ENCODE measurements around the gene CHTF18. TPM values are rescaled to one million over a fixed set of nuclear protein-coding genes. Genes with fewer than 3 reads are reported as not detected.

The CHTF18 gene
- total and polyA plus RNA-seq, 9 of the 15 experiments (the other 6 are each of a cell fraction or from before 2014, with no cell fraction given) = 2.5 to 123 (median 17.0) TPM

DNA sequence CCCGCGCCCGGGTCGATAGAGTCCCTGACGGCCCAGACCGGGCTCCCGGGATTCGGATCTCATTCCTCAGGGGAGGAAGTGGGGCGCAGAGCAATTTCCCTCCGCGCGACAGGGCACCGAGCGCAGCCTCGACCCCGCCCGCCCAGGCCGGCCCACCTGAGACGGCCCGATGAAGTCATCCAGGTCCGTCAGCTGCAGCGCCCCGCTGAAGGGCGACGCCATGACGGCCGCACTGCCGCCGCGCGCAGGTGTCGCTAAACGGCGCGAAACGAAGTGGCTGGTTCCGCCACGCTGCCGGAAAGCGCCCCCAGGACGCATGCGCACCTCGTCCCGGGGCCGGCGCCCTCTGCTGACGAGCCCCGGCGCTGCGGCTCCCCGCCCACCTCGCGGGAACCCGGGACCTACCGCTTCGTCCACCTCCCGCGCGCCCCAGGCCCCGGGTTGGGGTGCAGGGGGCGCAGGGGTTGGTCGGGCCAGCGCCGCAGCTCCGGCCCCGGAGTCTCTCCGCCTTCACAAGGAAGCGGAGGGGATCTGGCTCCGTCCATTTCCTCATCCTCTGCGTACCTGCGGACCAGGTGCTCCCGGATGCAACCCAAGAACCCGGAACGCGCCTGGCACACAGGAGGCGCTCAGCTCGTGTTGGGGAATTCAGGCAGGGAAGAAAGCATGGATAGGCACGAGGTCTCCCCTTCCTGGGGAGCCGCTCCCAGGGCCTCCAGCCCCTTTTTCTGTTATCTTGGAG is 47.5 kb upstream of the CHTF18 start, which contains the start of gene CIAO3 (continued):
- TF ChIP-seq STAT5B (CRISPR knock-in tag; IDR thresholded peaks at IDR 0.05) (no peak), SMARCA5 (IDR thresholded peaks at IDR 0.05) (no peak), FOXJ3 (CRISPR knock-in tag; IDR thresholded peaks at IDR 0.05) (no peak), IFI16 (CRISPR knock-in tag; IDR thresholded peaks at IDR 0.05) (no peak), SMARCA4 (IDR thresholded peaks at IDR 0.05) (no peak), ZNF76 (CRISPR knock-in tag; IDR thresholded peaks at IDR 0.05; ENCODE audit: borderline replicate concordance) (no peak), MXI1 (IDR thresholded peaks at IDR 0.05; ENCODE audit: low read depth, low read length) (no peak), HMGN3 (IDR thresholded peaks at IDR 0.05; ENCODE audit: borderline replicate concordance, extremely low read depth, insufficient read length, low read depth, low read length) (peak; percentile 91), POLR3A (IDR thresholded peaks at IDR 0.05; ENCODE audit: borderline replicate concordance, extremely low read depth, insufficient read depth, insufficient read length) (no peak), CBX1 (IDR thresholded peaks at IDR 0.05; ENCODE audit: low read depth) (peak; percentile 34; the same call in 1 of the 2 replicates), NELFE (IDR thresholded peaks at IDR 0.05; ENCODE audit: insufficient read depth, insufficient read length) (no peak), BRD4 (IDR thresholded peaks at IDR 0.05) (0 out of 2 replicates have a peak, but pooled peaks have one; percentile 38), GATAD2B (IDR thresholded peaks at IDR 0.05; ENCODE audit: borderline replicate concordance) (peak; percentile 94), RBM34 (IDR thresholded peaks at IDR 0.05; ENCODE audit: borderline replicate concordance, insufficient read depth, low read length) (no peak), NCOA2 (IDR thresholded peaks at IDR 0.05; ENCODE audit: partially characterized antibody in 2 of 2) (no peak)
- TF ChIP-seq, protein P1, sequence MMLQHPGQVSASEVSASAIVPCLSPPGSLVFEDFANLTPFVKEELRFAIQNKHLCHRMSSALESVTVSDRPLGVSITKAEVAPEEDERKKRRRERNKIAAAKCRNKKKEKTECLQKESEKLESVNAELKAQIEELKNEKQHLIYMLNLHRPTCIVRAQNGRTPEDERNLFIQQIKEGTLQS (IDR thresholded peaks at IDR 0.05) = peak; percentile 91
- TF ChIP-seq, protein P1 (CRISPR knock-in tag; conservative IDR thresholded peaks at IDR 0.05) = peak; percentile 81; the same call in 1 of the 2 replicates
- TF ChIP-seq, protein P2, sequence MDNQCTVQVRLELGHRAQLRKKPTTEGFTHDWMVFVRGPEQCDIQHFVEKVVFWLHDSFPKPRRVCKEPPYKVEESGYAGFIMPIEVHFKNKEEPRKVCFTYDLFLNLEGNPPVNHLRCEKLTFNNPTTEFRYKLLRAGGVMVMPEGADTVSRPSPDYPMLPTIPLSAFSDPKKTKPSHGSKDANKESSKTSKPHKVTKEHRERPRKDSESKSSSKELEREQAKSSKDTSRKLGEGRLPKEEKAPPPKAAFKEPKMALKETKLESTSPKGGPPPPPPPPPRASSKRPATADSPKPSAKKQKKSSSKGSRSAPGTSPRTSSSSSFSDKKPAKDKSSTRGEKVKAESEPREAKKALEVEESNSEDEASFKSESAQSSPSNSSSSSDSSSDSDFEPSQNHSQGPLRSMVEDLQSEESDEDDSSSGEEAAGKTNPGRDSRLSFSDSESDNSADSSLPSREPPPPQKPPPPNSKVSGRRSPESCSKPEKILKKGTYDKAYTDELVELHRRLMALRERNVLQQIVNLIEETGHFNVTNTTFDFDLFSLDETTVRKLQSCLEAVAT (IDR thresholded peaks at IDR 0.05) = no peak
- TF ChIP-seq, protein P3, sequence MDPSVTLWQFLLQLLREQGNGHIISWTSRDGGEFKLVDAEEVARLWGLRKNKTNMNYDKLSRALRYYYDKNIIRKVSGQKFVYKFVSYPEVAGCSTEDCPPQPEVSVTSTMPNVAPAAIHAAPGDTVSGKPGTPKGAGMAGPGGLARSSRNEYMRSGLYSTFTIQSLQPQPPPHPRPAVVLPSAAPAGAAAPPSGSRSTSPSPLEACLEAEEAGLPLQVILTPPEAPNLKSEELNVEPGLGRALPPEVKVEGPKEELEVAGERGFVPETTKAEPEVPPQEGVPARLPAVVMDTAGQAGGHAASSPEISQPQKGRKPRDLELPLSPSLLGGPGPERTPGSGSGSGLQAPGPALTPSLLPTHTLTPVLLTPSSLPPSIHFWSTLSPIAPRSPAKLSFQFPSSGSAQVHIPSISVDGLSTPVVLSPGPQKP (CRISPR knock-in tag; IDR thresholded peaks at IDR 0.05) = no peak
- TF ChIP-seq, protein P4, sequence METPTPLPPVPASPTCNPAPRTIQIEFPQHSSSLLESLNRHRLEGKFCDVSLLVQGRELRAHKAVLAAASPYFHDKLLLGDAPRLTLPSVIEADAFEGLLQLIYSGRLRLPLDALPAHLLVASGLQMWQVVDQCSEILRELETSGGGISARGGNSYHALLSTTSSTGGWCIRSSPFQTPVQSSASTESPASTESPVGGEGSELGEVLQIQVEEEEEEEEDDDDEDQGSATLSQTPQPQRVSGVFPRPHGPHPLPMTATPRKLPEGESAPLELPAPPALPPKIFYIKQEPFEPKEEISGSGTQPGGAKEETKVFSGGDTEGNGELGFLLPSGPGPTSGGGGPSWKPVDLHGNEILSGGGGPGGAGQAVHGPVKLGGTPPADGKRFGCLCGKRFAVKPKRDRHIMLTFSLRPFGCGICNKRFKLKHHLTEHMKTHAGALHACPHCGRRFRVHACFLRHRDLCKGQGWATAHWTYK (CRISPR knock-in tag; IDR thresholded peaks at IDR 0.05) = no peak; the same call in 1 of the 2 replicates
